Mammary epithelial cell (primary cell): ENCODE results near the gene PLEKHO2.

Experiments used
- EZH2 ChIP-seq: IDR thresholded peaks from 2 replicates; pipeline ENCODE4 v1.6.1; 2012; ENCODE audit warnings: low read length, inconsistent platforms, borderline replicate concordance
- TF ChIP-seq, protein P1 (sequence below), 2 donors: IDR thresholded peaks in 1 of 2; conservative IDR thresholded peaks in 1 of 2; 2 replicates each; pipeline ENCODE4 v1.5.1; 2011 to 2012; ENCODE audit warnings: inconsistent platforms in 2 of 2, low read length in 2 of 2, mild to moderate bottlenecking in 2 of 2, control low read depth in 1 of 2, low read depth in 1 of 2; ENCODE audit not compliant: insufficient read depth in 1 of 2; ENCODE audit errors: extremely low read depth in 1 of 2

DNA sequence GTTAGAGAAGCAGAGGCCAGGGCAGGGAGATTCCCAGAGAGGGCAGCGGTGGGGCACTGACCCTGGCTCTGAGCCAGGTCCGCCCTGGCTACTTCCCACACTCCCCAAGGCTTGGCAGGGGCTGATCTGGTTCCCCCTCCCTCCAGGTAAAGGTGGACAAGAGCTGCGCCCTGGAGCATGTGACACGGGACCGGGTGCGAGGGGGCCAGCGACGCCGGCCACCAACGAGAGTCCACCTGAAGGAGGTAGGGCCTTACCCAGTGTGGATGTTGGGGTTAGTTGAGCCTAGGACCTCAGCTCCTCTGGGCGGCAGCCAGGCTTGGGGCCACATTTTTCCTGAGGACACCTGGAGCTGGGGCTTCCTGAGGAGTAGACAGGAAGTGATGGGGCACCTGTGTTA is 19.6 kb downstream of the PLEKHO2 start:
- TF ChIP-seq EZH2: no peak
- TF ChIP-seq, protein P1, sequence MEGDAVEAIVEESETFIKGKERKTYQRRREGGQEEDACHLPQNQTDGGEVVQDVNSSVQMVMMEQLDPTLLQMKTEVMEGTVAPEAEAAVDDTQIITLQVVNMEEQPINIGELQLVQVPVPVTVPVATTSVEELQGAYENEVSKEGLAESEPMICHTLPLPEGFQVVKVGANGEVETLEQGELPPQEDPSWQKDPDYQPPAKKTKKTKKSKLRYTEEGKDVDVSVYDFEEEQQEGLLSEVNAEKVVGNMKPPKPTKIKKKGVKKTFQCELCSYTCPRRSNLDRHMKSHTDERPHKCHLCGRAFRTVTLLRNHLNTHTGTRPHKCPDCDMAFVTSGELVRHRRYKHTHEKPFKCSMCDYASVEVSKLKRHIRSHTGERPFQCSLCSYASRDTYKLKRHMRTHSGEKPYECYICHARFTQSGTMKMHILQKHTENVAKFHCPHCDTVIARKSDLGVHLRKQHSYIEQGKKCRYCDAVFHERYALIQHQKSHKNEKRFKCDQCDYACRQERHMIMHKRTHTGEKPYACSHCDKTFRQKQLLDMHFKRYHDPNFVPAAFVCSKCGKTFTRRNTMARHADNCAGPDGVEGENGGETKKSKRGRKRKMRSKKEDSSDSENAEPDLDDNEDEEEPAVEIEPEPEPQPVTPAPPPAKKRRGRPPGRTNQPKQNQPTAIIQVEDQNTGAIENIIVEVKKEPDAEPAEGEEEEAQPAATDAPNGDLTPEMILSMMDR (conservative IDR thresholded peaks at IDR 0.05 in 1 of 2, IDR thresholded peaks at IDR 0.05 in 1 of 2; ENCODE audit: extremely low read depth in 1 of 2, insufficient read depth in 1 of 2, low read depth in 1 of 2, low read length in 2 of 2): no peak
